ENCODE data around the gene MEP1A. TPM values are rescaled to one million over a fixed set of nuclear protein-coding genes. Genes with fewer than 3 reads are reported as not detected.
"Not testable (repeated sequence)": the region's sequence is repeated elsewhere in the genome, so short reads cannot be mapped to it uniquely, and the experiment has no call there.

MEP1A gene
- total and polyA plus RNA-seq, 9 of the 15 experiments (the other 6 are each of a cell fraction or from before 2014, with no cell fraction given) = not detected

DNA sequence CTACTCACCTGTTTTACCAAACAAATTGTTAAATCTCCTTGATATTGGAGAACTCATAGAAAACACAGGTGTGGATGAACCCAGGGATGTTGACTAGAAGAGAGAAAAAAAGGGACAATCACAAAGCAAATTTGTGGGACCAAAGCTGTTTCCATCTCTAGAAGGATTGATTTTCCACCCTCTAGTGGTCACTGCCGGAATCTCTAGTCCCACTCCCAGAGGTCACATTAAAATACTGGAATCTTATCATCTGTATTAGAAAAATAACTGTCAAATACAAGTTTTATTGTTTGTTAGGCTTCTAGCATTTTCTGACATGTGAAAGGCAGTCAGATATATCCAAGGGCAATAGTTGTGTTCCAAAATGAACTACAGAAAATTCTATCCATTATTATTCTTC lies 62.8 kb downstream of the MEP1A start:
- H2AFZ ChIP-seq (ENCODE audit: low read depth, low read length); H3K79me2 ChIP-seq (ENCODE audit: control insufficient read depth, insufficient read depth, low read length); H3K9me3 ChIP-seq (replicated peaks; ENCODE audit: control insufficient read depth, insufficient read depth, low read depth, low read length); CTCF ChIA-PET (ENCODE audit: low intra/inter-chr PET ratio); POLR2A ChIA-PET; H3K4me1 ChIP-seq (replicated peaks in 1 of 2; ENCODE audit: control insufficient read depth in 2 of 2, insufficient read depth in 2 of 2, low read length in 2 of 2); H3K4me2 ChIP-seq (ENCODE audit: insufficient read depth, low read length); BruUV-seq (replicated peaks); H4K20me1 ChIP-seq (replicated peaks; ENCODE audit: control insufficient read depth, insufficient read depth, low read length); intact Hi-C loops (cut with micrococcal nuclease); H3K27me3 ChIP-seq (ENCODE audit: control insufficient read depth in 2 of 2, insufficient read depth in 2 of 2, low read length in 2 of 2); H3K4me3 ChIP-seq; H3K27ac ChIP-seq (ENCODE audit: extremely low read depth, low read depth, low read length); H3K9me1 ChIP-seq (ENCODE audit: control insufficient read depth, insufficient read depth, low read length); FAIRE-seq; H3K9ac ChIP-seq (ENCODE audit: insufficient read depth in 1 of 2, low read depth in 2 of 2, low read length in 2 of 2); H3K36me3 ChIP-seq (ENCODE audit: control insufficient read depth, insufficient read depth, low read length): not testable (repeated sequence)
- TF ChIP-seq RAD21 (CRISPR knock-in tag; conservative IDR thresholded peaks at IDR 0.05 in 1 of 2, IDR thresholded peaks at IDR 0.05 in 1 of 2) = 0 out of 4 replicates have a peak, but pooled peaks of 1 of the 2 experiments have one; percentile 10
- TF ChIP-seq, protein P1, sequence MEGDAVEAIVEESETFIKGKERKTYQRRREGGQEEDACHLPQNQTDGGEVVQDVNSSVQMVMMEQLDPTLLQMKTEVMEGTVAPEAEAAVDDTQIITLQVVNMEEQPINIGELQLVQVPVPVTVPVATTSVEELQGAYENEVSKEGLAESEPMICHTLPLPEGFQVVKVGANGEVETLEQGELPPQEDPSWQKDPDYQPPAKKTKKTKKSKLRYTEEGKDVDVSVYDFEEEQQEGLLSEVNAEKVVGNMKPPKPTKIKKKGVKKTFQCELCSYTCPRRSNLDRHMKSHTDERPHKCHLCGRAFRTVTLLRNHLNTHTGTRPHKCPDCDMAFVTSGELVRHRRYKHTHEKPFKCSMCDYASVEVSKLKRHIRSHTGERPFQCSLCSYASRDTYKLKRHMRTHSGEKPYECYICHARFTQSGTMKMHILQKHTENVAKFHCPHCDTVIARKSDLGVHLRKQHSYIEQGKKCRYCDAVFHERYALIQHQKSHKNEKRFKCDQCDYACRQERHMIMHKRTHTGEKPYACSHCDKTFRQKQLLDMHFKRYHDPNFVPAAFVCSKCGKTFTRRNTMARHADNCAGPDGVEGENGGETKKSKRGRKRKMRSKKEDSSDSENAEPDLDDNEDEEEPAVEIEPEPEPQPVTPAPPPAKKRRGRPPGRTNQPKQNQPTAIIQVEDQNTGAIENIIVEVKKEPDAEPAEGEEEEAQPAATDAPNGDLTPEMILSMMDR (IDR thresholded peaks at IDR 0.05 in 2 of 3, conservative IDR thresholded peaks at IDR 0.05 in 1 of 3; ENCODE audit: insufficient read depth in 2 of 3, low read depth in 1 of 3, low read length in 3 of 3) = peak; percentile 40 to 63 (median 62); a peak in 5 of 6 replicates
- in situ Hi-C loops (cut with MboI) = loop anchor here (10.0 kb wide), 1 partner anchor 189 kb away; the partner anchor contains the start of gene ADGRF1
- DNase-seq (ENCODE audit: extremely low read depth in 1 of 4, low spot score in 3 of 4) (peak; percentile 23 to 40 (median 28)), ATAC-seq (peak; percentile 84)
- WGBS (ENCODE audit: insufficient coverage, low coverage, missing lambda C conversion rate) = 0% methylated on average over 1 of the region's 1 CpG

DNA sequence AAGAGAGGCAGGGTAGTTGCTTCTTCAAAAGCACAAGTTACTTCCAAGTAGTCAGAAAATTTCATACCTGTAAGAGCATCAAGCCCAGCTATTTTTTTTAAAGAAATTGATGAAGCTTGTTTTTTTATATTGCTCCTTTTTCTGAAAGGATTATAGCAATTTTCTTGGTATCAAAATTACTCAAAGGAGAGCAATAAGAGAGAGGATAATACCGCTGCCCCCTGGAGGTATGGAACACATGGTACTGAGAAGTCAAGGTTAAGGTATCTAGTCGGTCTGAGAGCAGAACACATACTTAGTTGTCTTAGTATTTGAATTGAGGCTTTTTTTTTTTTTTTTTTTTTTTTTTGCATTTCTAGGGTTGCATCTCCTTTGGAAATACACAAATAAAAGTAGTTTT lies 69.2 kb downstream of the MEP1A start:
- ATAC-seq = no peak
- H4K20me1 ChIP-seq (replicated peaks; ENCODE audit: control insufficient read depth, insufficient read depth, low read length) = no peaks in the 10 kb centered on the region
- no peak for DNase-seq (ENCODE audit: extremely low read depth in 1 of 4, low spot score in 3 of 4)
- no peak overlapping the region for H2AFZ ChIP-seq (ENCODE audit: low read depth, low read length)
- H3K4me2 ChIP-seq (ENCODE audit: insufficient read depth, low read length) = no peak overlapping the region
- no peaks in the 10 kb centered on the region for H3K36me3 ChIP-seq (ENCODE audit: control insufficient read depth, insufficient read depth, low read length)
- H3K9me3 ChIP-seq (replicated peaks; ENCODE audit: control insufficient read depth, insufficient read depth, low read depth, low read length) = no peaks in the 10 kb centered on the region
- no peak for FAIRE-seq
- no peaks in the 10 kb centered on the region for H3K79me2 ChIP-seq (ENCODE audit: control insufficient read depth, insufficient read depth, low read length)
- WGBS (ENCODE audit: insufficient coverage, low coverage, missing lambda C conversion rate) = 0% methylated on average over 2 of the region's 2 CpGs
- no peak overlapping the region for H3K4me3 ChIP-seq
- H3K27me3 ChIP-seq (ENCODE audit: control insufficient read depth in 2 of 2, insufficient read depth in 2 of 2, low read length in 2 of 2) = peaks cover 0 to 6% of the 10 kb centered on the region in 2 experiments; a peak in 2 of 5 replicates
- BruUV-seq (replicated peaks) = no TSS peak
- ChIA-PET POLR2A (no interaction called here), CTCF (ENCODE audit: low intra/inter-chr PET ratio) (no interaction called here)
- in situ Hi-C loops (cut with MboI) = no loop called here
- H3K9ac ChIP-seq (ENCODE audit: insufficient read depth in 1 of 2, low read depth in 2 of 2, low read length in 2 of 2) = no peak overlapping the region
- H3K27ac ChIP-seq (ENCODE audit: extremely low read depth, low read depth, low read length) = no peak overlapping the region
- no peaks in the 10 kb centered on the region for H3K9me1 ChIP-seq (ENCODE audit: control insufficient read depth, insufficient read depth, low read length)
- H3K4me1 ChIP-seq (replicated peaks in 1 of 2; ENCODE audit: control insufficient read depth in 2 of 2, insufficient read depth in 2 of 2, low read length in 2 of 2) = no peaks in the 10 kb centered on the region
- intact Hi-C loops (cut with micrococcal nuclease) = no loop called here
- TF ChIP-seq FOXJ2 (tag; IDR thresholded peaks at IDR 0.05) (no peak), PTRF (tag; IDR thresholded peaks at IDR 0.05) (no peak), CBX8 (IDR thresholded peaks at IDR 0.05; ENCODE audit: borderline replicate concordance, extremely low read depth, low read depth, low read length, poor library complexity, severe bottlenecking) (no peak)
- TF ChIP-seq, protein P2, sequence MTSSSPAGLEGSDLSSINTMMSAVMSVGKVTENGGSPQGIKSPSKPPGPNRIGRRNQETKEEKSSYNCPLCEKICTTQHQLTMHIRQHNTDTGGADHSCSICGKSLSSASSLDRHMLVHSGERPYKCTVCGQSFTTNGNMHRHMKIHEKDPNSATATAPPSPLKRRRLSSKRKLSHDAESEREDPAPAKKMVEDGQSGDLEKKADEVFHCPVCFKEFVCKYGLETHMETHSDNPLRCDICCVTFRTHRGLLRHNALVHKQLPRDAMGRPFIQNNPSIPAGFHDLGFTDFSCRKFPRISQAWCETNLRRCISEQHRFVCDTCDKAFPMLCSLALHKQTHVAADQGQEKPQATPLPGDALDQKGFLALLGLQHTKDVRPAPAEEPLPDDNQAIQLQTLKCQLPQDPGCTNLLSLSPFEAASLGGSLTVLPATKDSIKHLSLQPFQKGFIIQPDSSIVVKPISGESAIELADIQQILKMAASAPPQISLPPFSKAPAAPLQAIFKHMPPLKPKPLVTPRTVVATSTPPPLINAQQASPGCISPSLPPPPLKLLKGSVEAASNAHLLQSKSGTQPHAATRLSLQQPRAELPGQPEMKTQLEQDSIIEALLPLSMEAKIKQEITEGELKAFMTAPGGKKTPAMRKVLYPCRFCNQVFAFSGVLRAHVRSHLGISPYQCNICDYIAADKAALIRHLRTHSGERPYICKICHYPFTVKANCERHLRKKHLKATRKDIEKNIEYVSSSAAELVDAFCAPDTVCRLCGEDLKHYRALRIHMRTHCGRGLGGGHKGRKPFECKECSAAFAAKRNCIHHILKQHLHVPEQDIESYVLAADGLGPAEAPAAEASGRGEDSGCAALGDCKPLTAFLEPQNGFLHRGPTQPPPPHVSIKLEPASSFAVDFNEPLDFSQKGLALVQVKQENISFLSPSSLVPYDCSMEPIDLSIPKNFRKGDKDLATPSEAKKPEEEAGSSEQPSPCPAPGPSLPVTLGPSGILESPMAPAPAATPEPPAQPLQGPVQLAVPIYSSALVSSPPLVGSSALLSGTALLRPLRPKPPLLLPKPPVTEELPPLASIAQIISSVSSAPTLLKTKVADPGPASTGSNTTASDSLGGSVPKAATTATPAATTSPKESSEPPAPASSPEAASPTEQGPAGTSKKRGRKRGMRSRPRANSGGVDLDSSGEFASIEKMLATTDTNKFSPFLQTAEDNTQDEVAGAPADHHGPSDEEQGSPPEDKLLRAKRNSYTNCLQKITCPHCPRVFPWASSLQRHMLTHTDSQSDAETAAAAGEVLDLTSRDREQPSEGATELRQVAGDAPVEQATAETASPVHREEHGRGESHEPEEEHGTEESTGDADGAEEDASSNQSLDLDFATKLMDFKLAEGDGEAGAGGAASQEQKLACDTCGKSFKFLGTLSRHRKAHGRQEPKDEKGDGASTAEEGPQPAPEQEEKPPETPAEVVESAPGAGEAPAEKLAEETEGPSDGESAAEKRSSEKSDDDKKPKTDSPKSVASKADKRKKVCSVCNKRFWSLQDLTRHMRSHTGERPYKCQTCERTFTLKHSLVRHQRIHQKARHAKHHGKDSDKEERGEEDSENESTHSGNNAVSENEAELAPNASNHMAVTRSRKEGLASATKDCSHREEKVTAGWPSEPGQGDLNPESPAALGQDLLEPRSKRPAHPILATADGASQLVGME (CRISPR knock-in tag; IDR thresholded peaks at IDR 0.05) = no peak

Measured in K562 (cell line).